ENCODE measurements around the gene PLA2G7.

GRCh38 chr6:46733341-46733801, 1.8 kb downstream of the PLA2G7 start:
- no peak for TF ChIP-seq POLR2A (IDR thresholded peaks at IDR 0.05)
- TF ChIP-seq, protein P1, sequence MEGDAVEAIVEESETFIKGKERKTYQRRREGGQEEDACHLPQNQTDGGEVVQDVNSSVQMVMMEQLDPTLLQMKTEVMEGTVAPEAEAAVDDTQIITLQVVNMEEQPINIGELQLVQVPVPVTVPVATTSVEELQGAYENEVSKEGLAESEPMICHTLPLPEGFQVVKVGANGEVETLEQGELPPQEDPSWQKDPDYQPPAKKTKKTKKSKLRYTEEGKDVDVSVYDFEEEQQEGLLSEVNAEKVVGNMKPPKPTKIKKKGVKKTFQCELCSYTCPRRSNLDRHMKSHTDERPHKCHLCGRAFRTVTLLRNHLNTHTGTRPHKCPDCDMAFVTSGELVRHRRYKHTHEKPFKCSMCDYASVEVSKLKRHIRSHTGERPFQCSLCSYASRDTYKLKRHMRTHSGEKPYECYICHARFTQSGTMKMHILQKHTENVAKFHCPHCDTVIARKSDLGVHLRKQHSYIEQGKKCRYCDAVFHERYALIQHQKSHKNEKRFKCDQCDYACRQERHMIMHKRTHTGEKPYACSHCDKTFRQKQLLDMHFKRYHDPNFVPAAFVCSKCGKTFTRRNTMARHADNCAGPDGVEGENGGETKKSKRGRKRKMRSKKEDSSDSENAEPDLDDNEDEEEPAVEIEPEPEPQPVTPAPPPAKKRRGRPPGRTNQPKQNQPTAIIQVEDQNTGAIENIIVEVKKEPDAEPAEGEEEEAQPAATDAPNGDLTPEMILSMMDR (IDR thresholded peaks at IDR 0.05) = no peak
